ENCODE data around the gene PCNX4. TPM values are rescaled to one million over a fixed set of nuclear protein-coding genes. Genes with fewer than 3 reads are reported as not detected.

PCNX4 gene
- total RNA-seq, 1 experiment from 2014 or later: 65.1 TPM

- intact Hi-C loops (cut with micrococcal nuclease; ENCODE audit: unreplicated experiment): no loop called here
- no TSS peak for BruUV-seq (replicated peaks)
- Histone ChIP-seq H3K4me2 (no peak overlapping the region), H3K27ac (no peak overlapping the region), H3K79me2 (ENCODE audit: low read depth) (peaks cover 3% of the 10 kb centered on the region; the same call in 1 of the 2 replicates), H2AFZ (no peak overlapping the region), H3K4me3 (no peak overlapping the region), H3K9me2 (ENCODE audit: insufficient read depth) (no peaks in the 10 kb centered on the region), H3K36me3 (ENCODE audit: low read depth) (peaks cover 12% of the 10 kb centered on the region), H3F3A (ENCODE audit: insufficient read depth, low read depth) (no peaks in the 10 kb centered on the region; the same call in 1 of the 2 replicates), H3K4me1 (replicated peaks; ENCODE audit: insufficient read depth) (no peaks in the 10 kb centered on the region), H3K27me3 (ENCODE audit: insufficient read depth, low read depth) (no peaks in the 10 kb centered on the region), H4K20me1 (ENCODE audit: insufficient read depth) (no peaks in the 10 kb centered on the region), H3K9me3 (ENCODE audit: insufficient read depth, low read depth) (no peaks in the 10 kb centered on the region)
- ChIA-PET POLR2A (ENCODE audit: unreplicated experiment) (no interaction called here), CTCF (no interaction called here)
- TF ChIP-seq EZH2 (IDR thresholded peaks at IDR 0.05; ENCODE audit: low read depth) (no peak), CTCF (conservative IDR thresholded peaks at IDR 0.05) (no peak)
- DNase-seq: no peak
These were observed 20.0 kb downstream of the PCNX4 start for GRCh38 chr14:60111732-60112131.

- H3K9me2 ChIP-seq (ENCODE audit: insufficient read depth): no peaks in the 10 kb centered on the region
- no peaks in the 10 kb centered on the region for H4K20me1 ChIP-seq (ENCODE audit: insufficient read depth)
- intact Hi-C loops (cut with micrococcal nuclease; ENCODE audit: unreplicated experiment): no loop called here
- no peak for TF ChIP-seq EZH2 (IDR thresholded peaks at IDR 0.05; ENCODE audit: low read depth)
- TF ChIP-seq CTCF (conservative IDR thresholded peaks at IDR 0.05): no peak
- POLR2A ChIA-PET (ENCODE audit: unreplicated experiment): no interaction called here
- peaks cover 11% of the 10 kb centered on the region; the same call in 1 of the 2 replicates for H3K36me3 ChIP-seq (ENCODE audit: low read depth)
- no TSS peak for BruUV-seq (replicated peaks)
- H3K79me2 ChIP-seq (ENCODE audit: low read depth): peaks cover 3% of the 10 kb centered on the region; the same call in 1 of the 2 replicates
- CTCF ChIA-PET: no interaction called here
- H2AFZ ChIP-seq: no peak overlapping the region
- no peak overlapping the region for H3K4me2 ChIP-seq
- H3K9me3 ChIP-seq (ENCODE audit: insufficient read depth, low read depth): no peaks in the 10 kb centered on the region
- H3K27ac ChIP-seq: no peak overlapping the region
- H3K4me1 ChIP-seq (replicated peaks; ENCODE audit: insufficient read depth): no peaks in the 10 kb centered on the region
- no peak for DNase-seq
- H3K27me3 ChIP-seq (ENCODE audit: insufficient read depth, low read depth): no peaks in the 10 kb centered on the region
- no peaks in the 10 kb centered on the region; the same call in 1 of the 2 replicates for H3F3A ChIP-seq (ENCODE audit: insufficient read depth, low read depth)
- no peak overlapping the region for H3K4me3 ChIP-seq
These were observed 23.2 kb downstream of the PCNX4 start for GRCh38 chr14:60114881-60115280.

- intact Hi-C loops (cut with micrococcal nuclease; ENCODE audit: unreplicated experiment): no loop called here
- H3K4me3 ChIP-seq: no peak overlapping the region
- ChIA-PET CTCF (no interaction called here), POLR2A (ENCODE audit: unreplicated experiment) (no interaction called here)
- peaks cover 13% of the 10 kb centered on the region; the same call in 1 of the 2 replicates for H3K36me3 ChIP-seq (ENCODE audit: low read depth)
- H3K9me2 ChIP-seq (ENCODE audit: insufficient read depth): no peaks in the 10 kb centered on the region
- H3K9me3 ChIP-seq (ENCODE audit: insufficient read depth, low read depth): no peaks in the 10 kb centered on the region
- H3F3A ChIP-seq (ENCODE audit: insufficient read depth, low read depth): no peaks in the 10 kb centered on the region; the same call in 1 of the 2 replicates
- no peak for DNase-seq
- H2AFZ ChIP-seq: no peak overlapping the region
- no peak overlapping the region for H3K27ac ChIP-seq
- no peak overlapping the region for H3K4me2 ChIP-seq
- BruUV-seq (replicated peaks): no TSS peak
- H3K79me2 ChIP-seq (ENCODE audit: low read depth): peaks cover 3% of the 10 kb centered on the region; the same call in 1 of the 2 replicates
- no peaks in the 10 kb centered on the region for H3K27me3 ChIP-seq (ENCODE audit: insufficient read depth, low read depth)
- no peaks in the 10 kb centered on the region for H4K20me1 ChIP-seq (ENCODE audit: insufficient read depth)
- TF ChIP-seq EZH2 (IDR thresholded peaks at IDR 0.05; ENCODE audit: low read depth) (no peak), CTCF (conservative IDR thresholded peaks at IDR 0.05) (no peak)
- H3K4me1 ChIP-seq (replicated peaks; ENCODE audit: insufficient read depth): no peaks in the 10 kb centered on the region
These were observed 24.5 kb downstream of the PCNX4 start for GRCh38 chr14:60116181-60116580.

Data from PC-9 (cell line).